RPMI7951 (cell line): ENCODE measurements around the gene XAGE5. TPM values are rescaled to one million over a fixed set of nuclear protein-coding genes. Genes with fewer than 3 reads are reported as not detected.
"Not testable (repeated sequence)": the region's sequence is repeated elsewhere in the genome, so short reads cannot be mapped to it uniquely, and the experiment has no call there.

Experiments used
- DNase-seq: peaks from one replicate; pipeline ENCODE4 v3.0.0-alpha.2; 2012; ENCODE audit warnings: low read depth
- total RNA-seq: library from RNA; depleted of rRNA; stranded (reverse); fragments of >200 nt; shearing (Covaris generic); gene quantifications from 2 replicates; pipeline ENCODE4 v1.2.3, GENCODE V29; 2014; rRNA removed

XAGE5 gene, protein sequence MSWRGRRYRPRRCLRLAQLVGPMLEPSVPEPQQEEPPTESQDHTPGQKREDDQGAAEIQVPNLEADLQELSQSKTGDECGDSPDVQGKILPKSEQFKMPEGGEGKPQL
- not detected in 2 replicates for total RNA-seq

DNA sequence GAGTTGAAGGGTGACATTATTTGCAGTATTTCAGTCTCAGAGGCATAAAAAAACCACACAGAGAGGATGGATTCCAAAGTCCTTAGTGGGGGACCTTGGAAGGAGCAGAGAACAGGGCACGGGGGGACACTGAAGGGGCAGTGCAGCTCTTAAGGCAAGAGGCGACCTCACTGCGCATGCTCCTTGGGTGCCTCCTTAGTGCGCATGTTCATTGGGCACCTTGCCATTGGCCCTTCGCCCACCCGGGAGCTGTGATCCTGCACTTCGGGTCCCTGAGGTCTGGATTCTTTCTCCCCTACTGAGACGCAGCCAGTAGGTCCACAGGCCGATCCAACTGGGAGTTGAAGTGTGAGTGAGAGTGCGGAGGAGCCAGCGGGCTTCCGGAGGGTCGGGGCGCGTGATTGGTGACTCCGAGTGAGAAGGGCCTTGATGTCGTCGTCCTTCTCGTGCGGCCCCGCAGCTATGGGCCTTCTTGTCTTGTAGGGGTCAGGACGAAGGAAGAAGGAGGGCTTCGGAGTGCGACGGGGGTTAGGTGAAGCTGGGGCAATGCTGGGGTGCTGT, at the start of gene XAGE5:
Gene XAGE5 (plus strand): TSS at position 223 of the 561 bp plus-strand sequence. CDS start 1,280 bp downstream, outside the sequence.
- DNase-seq, result no peak

DNA sequence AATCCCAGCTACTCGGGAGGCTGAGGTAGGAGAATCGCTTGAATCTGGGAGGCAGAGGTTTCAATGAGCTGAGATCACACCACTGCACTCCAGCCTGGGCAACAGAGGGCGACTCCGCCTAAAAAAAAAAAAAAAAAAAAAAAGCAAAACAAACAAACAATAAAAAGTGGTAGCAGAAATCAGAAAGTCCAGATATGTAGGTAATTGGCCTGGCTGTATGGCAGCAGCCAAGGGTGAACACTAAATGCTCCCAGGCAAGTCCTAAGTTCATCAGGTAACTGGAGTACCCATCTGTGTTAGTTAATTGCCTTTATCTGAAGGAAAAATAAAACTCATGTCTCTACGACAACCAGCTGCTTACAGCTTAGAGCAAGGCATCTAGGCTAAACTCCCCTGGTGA, 45.1 kb upstream of the XAGE5 start:
- DNase-seq, result not testable (repeated sequence)

DNA sequence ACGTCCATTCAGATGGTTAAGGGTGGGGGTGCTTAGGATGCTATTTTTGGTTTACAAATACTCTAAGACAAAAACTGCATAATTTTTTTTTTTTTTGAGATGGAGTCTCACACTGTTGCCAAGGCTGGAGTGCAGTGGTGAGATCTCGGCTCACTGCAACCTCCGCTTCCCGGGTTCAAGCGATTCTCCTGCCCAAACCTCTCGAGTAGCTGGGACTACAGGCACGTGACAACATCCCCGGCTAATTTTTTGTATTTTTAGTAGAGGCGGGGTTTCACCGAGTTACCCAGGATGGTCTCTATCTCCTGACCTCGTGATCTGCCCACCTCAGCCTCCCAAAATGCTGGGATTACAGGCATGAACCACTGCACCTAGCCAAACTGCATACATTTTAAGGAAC, 37.6 kb upstream of the XAGE5 start:
- DNase-seq, result not testable (repeated sequence)

DNA sequence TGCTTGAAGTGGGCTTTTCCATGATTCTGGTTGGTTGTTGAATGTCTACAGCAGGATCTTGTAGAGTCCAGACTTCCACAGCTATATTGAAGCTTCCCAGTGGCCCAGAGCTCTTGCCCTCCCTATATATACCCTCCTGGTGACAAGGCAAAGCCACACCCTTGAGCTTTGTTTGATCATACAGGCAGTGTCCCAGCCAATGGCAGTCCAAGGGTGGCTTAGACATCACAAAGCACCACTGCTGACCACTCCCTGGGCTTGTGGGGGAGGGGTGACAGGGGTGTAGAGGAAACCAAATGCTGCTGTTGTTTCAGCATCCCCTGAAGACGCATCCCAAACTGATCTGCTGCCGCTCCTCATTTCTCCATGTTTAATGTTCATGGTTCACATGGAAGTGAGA, 13.8 kb upstream of the XAGE5 start, which contains the start of gene SPANXN5:
Gene SPANXN5 (minus strand): TSS at position 101 of the 400 bp plus-strand sequence. CDS start 79 bp downstream, at position 22.
- not testable (repeated sequence) for DNase-seq

DNA sequence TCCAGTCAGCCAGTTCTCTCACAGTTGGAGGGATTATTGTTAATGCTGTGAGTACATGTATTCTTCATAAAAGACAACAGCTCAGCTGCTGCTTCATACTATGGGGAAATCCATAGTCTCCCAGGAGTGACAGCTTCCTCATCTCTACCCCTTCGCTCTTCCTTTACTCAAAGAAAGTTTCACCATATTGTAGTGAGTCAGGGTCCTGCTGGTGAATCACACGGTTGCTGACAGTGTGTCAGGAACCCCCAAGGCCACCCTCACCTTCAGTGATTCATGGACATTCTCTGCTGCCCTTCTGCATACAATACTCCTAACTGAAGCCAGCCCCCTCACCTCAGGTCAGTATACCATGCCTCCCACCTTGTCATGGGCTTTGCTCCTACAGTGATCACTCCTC, 6.2 kb upstream of the XAGE5 start:
- not testable (repeated sequence) for DNase-seq

DNA sequence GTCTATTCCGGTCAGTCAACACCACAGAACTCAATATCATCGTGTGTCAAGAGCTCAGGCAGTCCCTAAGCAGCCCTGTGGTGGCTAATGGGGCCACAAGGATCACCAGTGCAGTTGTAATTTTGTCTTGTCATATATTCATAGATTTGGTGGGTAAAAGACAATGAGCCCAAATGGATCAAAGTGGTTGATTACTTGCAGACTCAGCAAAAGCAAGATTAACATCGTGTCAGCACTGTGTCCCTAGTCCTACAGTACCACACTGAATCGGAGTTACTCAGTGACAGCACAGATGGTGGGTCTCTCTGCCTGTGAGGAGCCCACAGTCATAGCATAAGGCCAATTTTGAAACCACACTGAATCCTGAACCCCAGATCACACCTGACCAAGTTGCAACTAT, 8.7 kb downstream of the XAGE5 start:
- DNase-seq, result no peak

DNA sequence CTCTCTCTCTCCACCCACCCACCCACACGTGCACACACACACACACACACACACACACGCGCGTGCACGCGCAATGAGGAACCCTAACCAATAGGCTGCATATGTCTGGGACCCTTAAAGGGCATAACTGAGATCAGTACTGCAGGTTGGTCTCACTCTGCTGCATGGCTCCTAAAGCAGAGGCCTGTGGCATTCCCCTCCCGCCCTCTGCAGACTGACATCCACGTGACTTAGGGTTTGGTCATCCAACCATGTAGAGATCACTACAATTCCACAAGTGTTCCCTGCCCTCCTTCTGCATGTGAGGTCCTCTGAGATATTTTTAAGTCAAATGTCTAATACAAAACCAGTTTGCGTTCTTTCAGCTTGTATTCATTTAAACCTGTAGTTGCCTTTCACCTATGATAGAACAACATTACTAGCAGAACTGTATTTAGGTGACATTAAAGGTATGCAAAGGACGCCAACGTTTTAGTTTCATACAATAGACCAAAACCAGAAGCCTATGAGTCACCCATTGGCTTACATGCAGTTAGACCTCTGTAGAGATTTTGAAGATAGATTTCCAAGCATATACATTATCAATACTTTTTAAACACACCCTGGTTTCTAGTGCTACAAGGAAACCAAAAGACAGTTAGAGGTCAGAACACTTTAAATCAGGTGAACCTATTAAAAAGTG, 10.1 kb downstream of the XAGE5 start:
- no peak for DNase-seq

DNA sequence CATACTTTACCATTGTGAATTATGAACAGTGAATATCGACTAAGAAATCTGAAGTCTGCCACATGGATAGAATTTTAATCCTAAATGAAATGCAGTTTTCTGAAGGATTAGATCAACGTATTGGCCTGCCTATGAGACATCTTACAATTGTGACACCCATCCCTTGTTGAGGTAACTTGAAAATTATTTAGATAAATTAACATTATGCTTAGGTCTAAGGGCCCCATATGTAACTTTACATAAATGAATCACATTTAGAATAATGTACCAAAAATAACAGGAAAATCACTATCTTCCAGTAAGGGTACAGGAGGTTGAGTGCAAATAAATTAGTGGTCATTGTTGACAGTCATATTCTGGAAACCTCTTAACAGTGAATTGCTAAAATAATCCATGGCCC, 13.5 kb downstream of the XAGE5 start:
- no peak for DNase-seq

DNA sequence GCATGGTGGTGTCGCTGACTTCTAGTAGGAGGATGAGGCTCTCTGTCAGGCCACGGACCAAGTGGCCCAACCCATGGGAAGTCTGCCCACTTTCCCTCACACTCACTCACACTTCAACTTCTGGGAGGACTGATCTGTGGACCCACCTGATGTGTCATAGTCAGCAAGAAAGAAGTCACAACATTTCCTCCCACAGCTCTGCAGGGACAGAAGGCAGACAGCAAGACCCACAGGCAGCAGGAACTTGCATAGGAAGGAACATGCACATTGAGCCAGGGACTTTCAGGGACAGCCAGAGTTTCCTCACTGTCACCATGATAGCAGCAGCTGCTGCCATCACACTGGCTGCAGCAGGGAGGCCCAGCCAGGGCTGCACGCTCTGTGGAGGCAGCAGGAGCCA, 19.5 kb downstream of the XAGE5 start:
- DNase-seq, result no peak

DNA sequence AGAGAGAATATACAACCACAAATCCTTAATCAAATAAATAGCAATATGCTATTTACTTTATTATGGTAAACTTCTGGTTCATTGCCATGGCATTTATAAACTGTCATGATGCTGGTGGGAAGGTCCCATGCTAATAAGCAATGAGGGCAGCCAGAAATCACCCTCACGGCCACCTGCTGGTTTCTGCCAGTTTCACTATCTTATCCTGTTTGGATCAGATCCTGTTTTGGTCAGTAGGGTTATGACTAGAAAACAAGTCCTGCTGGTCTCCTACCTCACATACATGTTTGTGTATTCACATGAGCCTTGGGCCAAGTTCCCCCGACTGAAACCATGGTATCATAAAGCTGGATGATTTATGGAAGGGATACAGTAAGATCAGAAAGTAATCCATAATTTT, 28.1 kb downstream of the XAGE5 start:
- no peak for DNase-seq

DNA sequence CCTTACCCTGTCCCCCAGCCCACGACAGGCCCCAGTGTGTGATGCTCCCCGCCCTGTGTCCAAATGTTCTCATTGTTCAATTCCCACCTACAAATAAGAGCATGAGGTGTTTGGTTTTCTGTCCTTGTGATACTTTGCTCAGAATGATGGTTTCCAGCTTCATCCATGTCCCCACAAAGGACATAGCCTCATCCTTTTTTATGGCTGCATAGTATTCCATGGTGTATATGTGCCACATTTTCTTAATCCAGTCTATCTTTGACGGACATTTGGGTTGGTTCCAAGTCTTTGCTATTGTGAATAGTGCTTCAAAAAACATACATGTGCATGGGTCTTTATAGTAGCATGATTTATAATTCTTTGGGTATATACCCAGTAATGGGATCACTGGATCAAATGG, 32.5 kb downstream of the XAGE5 start:
- not testable (repeated sequence) for DNase-seq

DNA sequence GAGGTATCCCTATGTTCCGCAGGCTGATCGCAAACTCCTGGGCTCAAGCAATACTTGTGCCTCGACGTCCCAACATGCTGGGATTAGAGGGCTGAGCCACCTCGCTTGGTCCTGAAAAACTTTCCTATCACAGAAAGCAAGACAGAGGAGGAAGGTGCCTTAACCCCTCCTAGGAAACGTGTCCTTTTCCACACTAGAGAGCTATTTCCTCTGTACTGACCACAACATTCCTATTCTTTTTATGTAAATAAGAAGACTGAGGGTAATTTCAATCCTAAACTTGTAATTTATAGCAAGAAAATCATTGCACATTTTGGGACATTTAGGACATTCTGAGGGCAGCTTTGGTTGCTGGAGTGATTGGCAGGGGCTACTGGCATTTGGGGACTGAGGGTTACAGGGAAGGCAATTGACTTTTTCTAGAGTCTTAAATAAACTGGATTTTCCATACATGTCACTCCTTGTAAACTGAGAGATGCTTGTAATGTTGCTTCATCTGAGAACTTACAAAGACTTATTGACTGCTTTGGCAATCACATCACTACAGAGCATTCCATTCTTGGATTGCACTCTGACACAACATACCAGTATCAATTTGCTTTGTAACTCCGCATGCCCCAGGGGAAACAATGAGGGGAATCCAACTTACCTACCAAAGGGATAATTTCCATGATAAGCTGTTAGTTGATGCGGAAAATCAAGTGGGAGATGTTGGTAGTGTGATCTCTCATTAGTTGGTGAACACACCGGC, 41.2 kb downstream of the XAGE5 start:
- peak; percentile 59 for DNase-seq

DNA sequence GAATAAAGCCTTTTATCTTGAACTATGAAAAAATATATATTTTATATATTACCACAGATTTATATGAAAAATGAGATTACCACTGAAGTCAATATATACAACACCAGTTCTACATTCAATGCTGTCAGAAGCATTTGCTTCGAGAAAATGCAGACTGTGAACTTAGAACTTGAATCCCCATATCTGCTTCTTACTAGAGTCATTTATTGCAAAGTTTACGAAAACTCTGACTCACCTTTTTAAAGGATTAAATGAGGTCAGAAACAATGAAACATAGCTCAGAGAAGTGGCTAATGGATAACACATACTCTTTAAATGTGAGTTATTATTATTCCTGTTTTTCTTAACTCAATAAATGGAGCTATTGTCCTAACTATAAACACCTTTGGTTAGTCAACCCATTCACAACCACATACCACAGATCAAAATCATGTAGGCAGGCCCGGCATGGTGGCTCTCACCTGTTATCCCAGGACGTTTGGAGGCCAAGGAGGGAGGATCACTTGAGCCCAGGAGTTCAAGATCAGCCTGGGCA, 46.0 kb downstream of the XAGE5 start:
- not testable (repeated sequence) for DNase-seq

DNA sequence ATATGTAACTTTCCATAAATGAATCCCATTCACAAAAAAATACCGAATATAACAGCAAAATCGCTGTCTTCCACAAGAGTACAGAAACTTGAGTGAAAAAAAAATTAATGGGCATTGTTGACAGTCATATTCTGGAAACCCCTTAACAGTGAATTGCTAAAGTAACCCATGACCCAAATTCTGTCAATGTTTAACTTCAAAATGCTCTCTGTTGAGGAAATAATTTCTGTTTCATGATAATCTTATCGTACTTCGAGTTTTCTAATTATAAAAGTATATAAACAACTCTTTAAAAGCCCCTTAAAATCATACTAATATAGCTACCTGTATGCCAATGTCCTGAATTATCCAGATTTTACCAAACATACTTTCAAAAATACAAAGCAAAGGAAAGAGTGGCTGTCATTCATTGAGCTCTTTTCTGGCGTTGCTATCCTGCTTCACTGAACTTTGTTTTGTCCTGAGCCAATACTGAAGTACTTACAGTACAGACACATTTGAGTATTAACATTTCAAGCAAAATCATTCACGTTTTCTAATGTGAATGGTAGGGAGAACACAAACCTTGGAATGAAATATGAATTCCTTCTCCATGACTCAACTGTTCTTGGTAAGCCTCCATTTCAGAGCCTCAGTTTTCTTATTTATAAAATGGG, 54.4 kb downstream of the XAGE5 start:
- DNase-seq, result no peak

Other genes starting within 250 kb of the XAGE5 start
- not detected in 2 replicates for gene SSX7, start 156.4 kb upstream of the XAGE5 start, total RNA-seq
- gene SSX2, start 104.1 kb upstream of the XAGE5 start, total RNA-seq, result not detected in 2 replicates
- 2.5 and 3.7 TPM in 2 replicates for gene SSX2B, start 60.0 kb upstream of the XAGE5 start, total RNA-seq
- gene SPANXN5, start 13.9 kb upstream of the XAGE5 start, total RNA-seq, result not detected in 2 replicates
- gene XAGE3, start 56.8 kb downstream of the XAGE5 start, total RNA-seq, result not detected in 2 replicates
- 26.6 and 28.0 TPM in 2 replicates for gene FAM156B, start 86.0 kb downstream of the XAGE5 start, total RNA-seq
- 9.0 and 17.0 TPM in 2 replicates for gene FAM156A, start 147.2 kb downstream of the XAGE5 start, total RNA-seq
- gene GPR173, start 237.5 kb downstream of the XAGE5 start, total RNA-seq, result 1.4 and 2.4 TPM in 2 replicates